HepG2 (cell line): ENCODE data around the gene DCAKD. TPM values are rescaled to one million over a fixed set of nuclear protein-coding genes. Genes with fewer than 3 reads are reported as not detected.

Experiments
- CENPX ChIP-seq: sonication (generic); formaldehyde crosslinking; IDR thresholded peaks from 2 replicates; pipeline ENCODE4 v1.9.0; 2021; ENCODE audit warnings: mild to moderate bottlenecking, missing genetic modification reagents, moderate library complexity
- DZIP1 ChIP-seq: sonication (generic); formaldehyde crosslinking; IDR thresholded peaks from 2 replicates; pipeline ENCODE4 v1.5.0; 2020; ENCODE audit warnings: mild to moderate bottlenecking, missing genetic modification reagents
- JUNB ChIP-seq: sonication (generic); formaldehyde crosslinking; IDR thresholded peaks from 2 replicates; pipeline ENCODE4 v1.8.0; 2022; ENCODE audit warnings: missing genetic modification reagents, mild to moderate bottlenecking, borderline replicate concordance
- MTF2 ChIP-seq: sonication (generic); formaldehyde crosslinking; IDR thresholded peaks from 2 replicates; pipeline ENCODE4 v1.5.0; 2020; ENCODE audit warnings: missing genetic modification reagents, borderline replicate concordance
- NCOA5 ChIP-seq: sonication (generic); formaldehyde crosslinking; IDR thresholded peaks from 2 replicates; pipeline ENCODE4 v1.4.0; 2020; ENCODE audit warnings: missing genetic modification reagents
- NR1H2 ChIP-seq: sonication (generic); formaldehyde crosslinking; IDR thresholded peaks from 2 replicates; pipeline ENCODE4 v1.8.1; 2022; ENCODE audit warnings: low read depth, missing genetic modification reagents, borderline replicate concordance
- PAX8 ChIP-seq: sonication (generic); formaldehyde crosslinking; IDR thresholded peaks from 2 replicates; pipeline ENCODE4 v1.8.0; 2022; ENCODE audit warnings: mild to moderate bottlenecking, missing genetic modification reagents, borderline replicate concordance
- SIX4 ChIP-seq: sonication (generic); formaldehyde crosslinking; IDR thresholded peaks from 2 replicates; pipeline ENCODE4 v1.4.0; 2020; ENCODE audit warnings: missing genetic modification reagents
- TRIM24 ChIP-seq: sonication (generic); formaldehyde crosslinking; IDR thresholded peaks from 2 replicates; pipeline ENCODE4 v1.8.0; 2022; ENCODE audit warnings: mild to moderate bottlenecking, missing genetic modification reagents
- ZBTB34 ChIP-seq: sonication (generic); formaldehyde crosslinking; IDR thresholded peaks from 2 replicates; pipeline ENCODE4 v1.8.0; 2022; ENCODE audit warnings: mild to moderate bottlenecking, missing genetic modification reagents
- ZNF547 ChIP-seq: sonication (generic); formaldehyde crosslinking; IDR thresholded peaks from 2 replicates; pipeline ENCODE4 v1.5.1; 2020; ENCODE audit warnings: mild to moderate bottlenecking, missing genetic modification reagents
- ZNF549 ChIP-seq: sonication (generic); formaldehyde crosslinking; IDR thresholded peaks from 2 replicates; pipeline ENCODE4 v1.5.0; 2020; ENCODE audit warnings: missing genetic modification reagents
- ZNF570 ChIP-seq: sonication (generic); formaldehyde crosslinking; IDR thresholded peaks from 2 replicates; pipeline ENCODE4 v1.4.0; 2020; ENCODE audit warnings: mild to moderate bottlenecking, missing genetic modification reagents, borderline replicate concordance
- ZNF609 ChIP-seq: sonication (generic); formaldehyde crosslinking; IDR thresholded peaks from 2 replicates; pipeline ENCODE4 v1.4.0; 2020; ENCODE audit warnings: mild to moderate bottlenecking, missing genetic modification reagents, borderline replicate concordance
- ZNF616 ChIP-seq: sonication (generic); formaldehyde crosslinking; IDR thresholded peaks from 2 replicates; pipeline ENCODE4 v1.5.0; 2020; ENCODE audit warnings: low read depth, mild to moderate bottlenecking, missing genetic modification reagents
- polyA plus RNA-seq, 8 experiments: library from polyadenylated mRNA; depleted of rRNA in 3 of 8; stranded (reverse) in 7 of 8; unstranded in 1 of 8; fragments of >200 nt; fragmentation: Illumina TruSeq in 4 of 8; extraction: Trizol in 4 of 8; gene quantifications; 2 replicates each; pipeline versions ENCODE4 v1.2.1 to v1.2.3, GENCODE V29; 2011 to 2016; ENCODE audit warnings: low read depth in 4 of 8, missing spikeins in 1 of 8, mixed read lengths in 1 of 8; ENCODE audit not compliant: insufficient read depth in 1 of 8
- total RNA-seq, 5 experiments: library from RNA; depleted of rRNA; stranded (reverse); fragments of >200 nt; fragmentation: Illumina TruSeq; extraction: Trizol; gene quantifications; 2 replicates each; pipeline ENCODE4 v1.2.3, GENCODE V29; 2016; ENCODE audit warnings: low read depth in 1 of 5
- TF ChIP-seq, protein P1 (sequence below): sonication (generic); formaldehyde crosslinking; IDR thresholded peaks from 2 replicates; pipeline ENCODE4 v1.5.0; 2020; ENCODE audit warnings: missing genetic modification reagents
- TF ChIP-seq, protein P2 (sequence below): sonication (generic); formaldehyde crosslinking; IDR thresholded peaks from 2 replicates; pipeline ENCODE4 v1.9.0; 2021; ENCODE audit warnings: missing genetic modification reagents, mild to moderate bottlenecking, borderline replicate concordance

DCAKD gene
- total and polyA plus RNA-seq, 2 of the 13 experiments (the other 11 are each of a cell fraction or from before 2014, with no cell fraction given): 25.9 to 29.2 TPM

GRCh38 chr17:45021607-45022287 lies 29.7 kb downstream of the DCAKD start (continued):
- TF ChIP-seq MTF2 (no peak), ZBTB34 (CRISPR knock-in tag) (no peak), ZNF549 (CRISPR knock-in tag) (no peak), DZIP1 (CRISPR knock-in tag) (0 out of 2 replicates have a peak, but pooled peaks have one; percentile 24), NR1H2 (CRISPR knock-in tag) (peak; percentile 93), CENPX (CRISPR knock-in tag) (no peak), ZNF547 (CRISPR knock-in tag) (peak; percentile 84), ZNF570 (no peak), TRIM24 (no peak), PAX8 (CRISPR knock-in tag) (0 out of 2 replicates have a peak, but pooled peaks have one; percentile 55), JUNB (CRISPR knock-in tag) (no peak), ZNF609 (CRISPR knock-in tag) (peak; percentile 8), ZNF616 (peak; percentile 89; the same call in 1 of the 2 replicates), SIX4 (CRISPR knock-in tag) (no peak), NCOA5 (CRISPR knock-in tag) (peak; percentile 45; the same call in 1 of the 2 replicates)
- TF ChIP-seq, protein P1, sequence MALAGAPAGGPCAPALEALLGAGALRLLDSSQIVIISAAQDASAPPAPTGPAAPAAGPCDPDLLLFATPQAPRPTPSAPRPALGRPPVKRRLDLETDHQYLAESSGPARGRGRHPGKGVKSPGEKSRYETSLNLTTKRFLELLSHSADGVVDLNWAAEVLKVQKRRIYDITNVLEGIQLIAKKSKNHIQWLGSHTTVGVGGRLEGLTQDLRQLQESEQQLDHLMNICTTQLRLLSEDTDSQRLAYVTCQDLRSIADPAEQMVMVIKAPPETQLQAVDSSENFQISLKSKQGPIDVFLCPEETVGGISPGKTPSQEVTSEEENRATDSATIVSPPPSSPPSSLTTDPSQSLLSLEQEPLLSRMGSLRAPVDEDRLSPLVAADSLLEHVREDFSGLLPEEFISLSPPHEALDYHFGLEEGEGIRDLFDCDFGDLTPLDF (CRISPR knock-in tag): no peak
- TF ChIP-seq, protein P2, sequence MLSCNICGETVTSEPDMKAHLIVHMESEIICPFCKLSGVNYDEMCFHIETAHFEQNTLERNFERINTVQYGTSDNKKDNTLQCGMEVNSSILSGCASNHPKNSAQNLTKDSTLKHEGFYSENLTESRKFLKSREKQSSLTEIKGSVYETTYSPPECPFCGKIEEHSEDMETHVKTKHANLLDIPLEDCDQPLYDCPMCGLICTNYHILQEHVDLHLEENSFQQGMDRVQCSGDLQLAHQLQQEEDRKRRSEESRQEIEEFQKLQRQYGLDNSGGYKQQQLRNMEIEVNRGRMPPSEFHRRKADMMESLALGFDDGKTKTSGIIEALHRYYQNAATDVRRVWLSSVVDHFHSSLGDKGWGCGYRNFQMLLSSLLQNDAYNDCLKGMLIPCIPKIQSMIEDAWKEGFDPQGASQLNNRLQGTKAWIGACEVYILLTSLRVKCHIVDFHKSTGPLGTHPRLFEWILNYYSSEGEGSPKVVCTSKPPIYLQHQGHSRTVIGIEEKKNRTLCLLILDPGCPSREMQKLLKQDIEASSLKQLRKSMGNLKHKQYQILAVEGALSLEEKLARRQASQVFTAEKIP (CRISPR knock-in tag): no peak
